ENCODE results near the gene AGXT2. TPM values are rescaled to one million over a fixed set of nuclear protein-coding genes. Genes with fewer than 3 reads are reported as not detected.

Gene AGXT2
- total RNA-seq, 1 experiment from 2014 or later = not detected

DNA sequence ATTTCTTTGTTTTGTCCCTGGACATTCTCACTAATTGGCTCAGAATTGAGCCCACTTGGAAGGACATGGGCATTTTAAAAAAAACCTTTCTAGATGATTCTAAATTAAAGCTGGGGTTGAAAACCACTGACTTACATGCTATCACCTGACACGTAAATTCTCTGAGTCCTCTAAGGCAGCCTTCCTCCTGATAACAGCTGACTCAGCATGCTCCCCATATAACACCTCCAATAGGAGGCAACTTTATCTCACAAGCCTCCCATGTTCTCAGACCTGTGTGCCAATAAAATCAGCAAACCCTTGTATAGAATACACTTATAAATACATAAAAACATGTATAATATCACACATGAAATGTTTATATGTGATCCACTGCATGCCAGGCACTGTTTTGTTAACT, 49.2 kb upstream of the AGXT2 start:
- H4K20me1 ChIP-seq (ENCODE audit: control insufficient read depth, insufficient read depth, insufficient read length) = no peaks in the 10 kb centered on the region
- H3K27ac ChIP-seq (ENCODE audit: insufficient read length, low read depth, low read length) = no peak overlapping the region
- Mint-ChIP-seq H3K27ac (no peak overlapping the region), H3K4me3 (no peak overlapping the region), H3K9me3 (no peaks in the 10 kb centered on the region), H3K27me3 (ENCODE audit: low read depth) (no peaks in the 10 kb centered on the region), H3K4me1 (peaks cover 7 to 8% of the 10 kb centered on the region in 2 experiments; a peak in 3 of 4 replicates), H3K36me3 (ENCODE audit: insufficient read depth in 1 of 3, low read depth in 3 of 3) (no peaks in the 10 kb centered on the region)
- H4K8ac ChIP-seq (replicated peaks; ENCODE audit: insufficient read length, low read depth, low read length) = no peak overlapping the region
- H3K4me1 ChIP-seq (ENCODE audit: insufficient read depth, low read length) = no peaks in the 10 kb centered on the region
- H3K18ac ChIP-seq (ENCODE audit: insufficient read length, low read depth, low read length) = no peak overlapping the region
- H2BK15ac ChIP-seq (ENCODE audit: low read depth, low read length) = no peak overlapping the region
- H3K9me3 ChIP-seq (ENCODE audit: control insufficient read depth, low read depth, low read length) = no peaks in the 10 kb centered on the region
- H2AK5ac ChIP-seq (ENCODE audit: insufficient read length, low read length) = no peak overlapping the region
- H4K91ac ChIP-seq (ENCODE audit: insufficient read length, low read depth, low read length) = no peak overlapping the region
- TF ChIP-seq, protein P1, sequence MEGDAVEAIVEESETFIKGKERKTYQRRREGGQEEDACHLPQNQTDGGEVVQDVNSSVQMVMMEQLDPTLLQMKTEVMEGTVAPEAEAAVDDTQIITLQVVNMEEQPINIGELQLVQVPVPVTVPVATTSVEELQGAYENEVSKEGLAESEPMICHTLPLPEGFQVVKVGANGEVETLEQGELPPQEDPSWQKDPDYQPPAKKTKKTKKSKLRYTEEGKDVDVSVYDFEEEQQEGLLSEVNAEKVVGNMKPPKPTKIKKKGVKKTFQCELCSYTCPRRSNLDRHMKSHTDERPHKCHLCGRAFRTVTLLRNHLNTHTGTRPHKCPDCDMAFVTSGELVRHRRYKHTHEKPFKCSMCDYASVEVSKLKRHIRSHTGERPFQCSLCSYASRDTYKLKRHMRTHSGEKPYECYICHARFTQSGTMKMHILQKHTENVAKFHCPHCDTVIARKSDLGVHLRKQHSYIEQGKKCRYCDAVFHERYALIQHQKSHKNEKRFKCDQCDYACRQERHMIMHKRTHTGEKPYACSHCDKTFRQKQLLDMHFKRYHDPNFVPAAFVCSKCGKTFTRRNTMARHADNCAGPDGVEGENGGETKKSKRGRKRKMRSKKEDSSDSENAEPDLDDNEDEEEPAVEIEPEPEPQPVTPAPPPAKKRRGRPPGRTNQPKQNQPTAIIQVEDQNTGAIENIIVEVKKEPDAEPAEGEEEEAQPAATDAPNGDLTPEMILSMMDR (conservative IDR thresholded peaks at IDR 0.05) = no peak
- H3K4me2 ChIP-seq (ENCODE audit: insufficient read depth, insufficient read length, low read length) = no peak overlapping the region
- no peak overlapping the region for H2BK120ac ChIP-seq (ENCODE audit: low read depth, low read length, poor library complexity, severe bottlenecking)
- no peaks in the 10 kb centered on the region for H3K79me2 ChIP-seq (ENCODE audit: insufficient read depth, low read length)
- H3K23ac ChIP-seq (ENCODE audit: insufficient read length, low read depth, low read length) = no peak overlapping the region
- WGBS (ENCODE audit: extremely low coverage, insufficient read length, low lambda C conversion rate) = no CpG with 5 or more reads among the region's 1 CpG
- no peak for DNase-seq
- H3K56ac ChIP-seq (ENCODE audit: insufficient read length, low read depth, low read length) = no peak overlapping the region
- no peaks in the 10 kb centered on the region for H3K23me2 ChIP-seq (ENCODE audit: insufficient read length, low read depth, low read length, poor library complexity, severe bottlenecking)
- no peak overlapping the region for H2BK5ac ChIP-seq (ENCODE audit: insufficient read length, low read length)
- no peaks in the 10 kb centered on the region for H3K27me3 ChIP-seq (ENCODE audit: insufficient read depth, low read length)
- H2BK20ac ChIP-seq (ENCODE audit: low read depth, low read length, poor library complexity, severe bottlenecking) = no peak overlapping the region
- H2BK12ac ChIP-seq (ENCODE audit: insufficient read length, low read depth, low read length) = no peak overlapping the region
- H3T11ph ChIP-seq (ENCODE audit: low read length) = no peak overlapping the region
- H3K14ac ChIP-seq (ENCODE audit: insufficient read depth, low read length) = no peak overlapping the region
- no peak overlapping the region for H2AFZ ChIP-seq (ENCODE audit: low read length)
- no peaks in the 10 kb centered on the region for H3K79me1 ChIP-seq (ENCODE audit: insufficient read depth, low read depth, low read length, poor library complexity, severe bottlenecking)
- H4K5ac ChIP-seq (ENCODE audit: insufficient read length, low read depth, low read length) = no peak overlapping the region
- no peak overlapping the region for H3K4ac ChIP-seq (ENCODE audit: low read depth, low read length)
- no peak overlapping the region for H3K9ac ChIP-seq (ENCODE audit: extremely low read depth, insufficient read length, low read length)

All from H9 (cell line).